HEK293 (cell line): Measurements from ENCODE around the gene PLEKHA7.

ENCODE experiments used
- EGR2 ChIP-seq: fragments of 450-650 bp; formaldehyde crosslinking; IDR thresholded peaks from 2 replicates; pipeline ENCODE4 v1.5.1; 2016; ENCODE audit warnings: low read depth, missing biosample characterization, missing genetic modification characterization
- GLI4 ChIP-seq: fragments of 450-650 bp; formaldehyde crosslinking; IDR thresholded peaks from 2 replicates; pipeline ENCODE4 v1.5.1; 2016; ENCODE audit warnings: missing biosample characterization, missing genetic modification characterization
- GLIS2 ChIP-seq: fragments of 450-650 bp; formaldehyde crosslinking; IDR thresholded peaks from 2 replicates; pipeline ENCODE4 v1.5.1; 2016; ENCODE audit warnings: missing biosample characterization, missing genetic modification characterization
- OVOL3 ChIP-seq: fragments of 450-650 bp; formaldehyde crosslinking; IDR thresholded peaks from 2 replicates; pipeline ENCODE4 v1.5.1; 2016; ENCODE audit warnings: missing biosample characterization, missing genetic modification characterization
- SP2 ChIP-seq: fragments of 450-650 bp; formaldehyde crosslinking; IDR thresholded peaks from 2 replicates; pipeline ENCODE4 v1.5.1; 2016; ENCODE audit warnings: missing biosample characterization, missing genetic modification characterization
- TCF7L2 ChIP-seq: IDR thresholded peaks from 2 replicates; pipeline ENCODE4 v1.6.1; 2011; ENCODE audit warnings: low read depth, mild to moderate bottlenecking, inconsistent platforms, low read length, moderate library complexity, borderline replicate concordance
- YY1 ChIP-seq: fragments of 450-650 bp; formaldehyde crosslinking; IDR thresholded peaks from 2 replicates; pipeline ENCODE4 v1.5.1; 2018; ENCODE audit warnings: missing biosample characterization, missing genetic modification characterization
- ZNF114 ChIP-seq: fragments of 450-650 bp; formaldehyde crosslinking; IDR thresholded peaks from 2 replicates; pipeline ENCODE4 v1.5.0; 2017; ENCODE audit warnings: missing biosample characterization, missing genetic modification characterization
- ZNF221 ChIP-seq: fragments of 450-650 bp; formaldehyde crosslinking; IDR thresholded peaks from 2 replicates; pipeline ENCODE4 v1.5.1; 2017; ENCODE audit warnings: missing biosample characterization, missing genetic modification characterization, borderline replicate concordance
- ZNF433 ChIP-seq: fragments of 450-650 bp; formaldehyde crosslinking; IDR thresholded peaks from 2 replicates; pipeline ENCODE4 v1.5.1; 2016; ENCODE audit warnings: missing biosample characterization, missing genetic modification characterization, low read depth
- TF ChIP-seq, protein P1 (sequence below): fragments of 450-650 bp; formaldehyde crosslinking; IDR thresholded peaks from 2 replicates; pipeline ENCODE4 v1.5.1; 2016; ENCODE audit warnings: missing biosample characterization, missing genetic modification characterization
- TF ChIP-seq, protein P2 (sequence below): fragments of 450-650 bp; formaldehyde crosslinking; IDR thresholded peaks from 2 replicates; pipeline ENCODE4 v1.5.1; 2016; ENCODE audit warnings: missing biosample characterization, missing genetic modification characterization

GRCh38 chr11:16833026-16833425 lies 181.2 kb downstream of the PLEKHA7 start:
- TF ChIP-seq, protein P1, sequence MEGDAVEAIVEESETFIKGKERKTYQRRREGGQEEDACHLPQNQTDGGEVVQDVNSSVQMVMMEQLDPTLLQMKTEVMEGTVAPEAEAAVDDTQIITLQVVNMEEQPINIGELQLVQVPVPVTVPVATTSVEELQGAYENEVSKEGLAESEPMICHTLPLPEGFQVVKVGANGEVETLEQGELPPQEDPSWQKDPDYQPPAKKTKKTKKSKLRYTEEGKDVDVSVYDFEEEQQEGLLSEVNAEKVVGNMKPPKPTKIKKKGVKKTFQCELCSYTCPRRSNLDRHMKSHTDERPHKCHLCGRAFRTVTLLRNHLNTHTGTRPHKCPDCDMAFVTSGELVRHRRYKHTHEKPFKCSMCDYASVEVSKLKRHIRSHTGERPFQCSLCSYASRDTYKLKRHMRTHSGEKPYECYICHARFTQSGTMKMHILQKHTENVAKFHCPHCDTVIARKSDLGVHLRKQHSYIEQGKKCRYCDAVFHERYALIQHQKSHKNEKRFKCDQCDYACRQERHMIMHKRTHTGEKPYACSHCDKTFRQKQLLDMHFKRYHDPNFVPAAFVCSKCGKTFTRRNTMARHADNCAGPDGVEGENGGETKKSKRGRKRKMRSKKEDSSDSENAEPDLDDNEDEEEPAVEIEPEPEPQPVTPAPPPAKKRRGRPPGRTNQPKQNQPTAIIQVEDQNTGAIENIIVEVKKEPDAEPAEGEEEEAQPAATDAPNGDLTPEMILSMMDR (tag by site-specific recombination): no peak
- TF ChIP-seq YY1 (tag by site-specific recombination): no peak
- no peak for TF ChIP-seq TCF7L2
- TF ChIP-seq SP2 (tag by site-specific recombination): no peak
- TF ChIP-seq ZNF433 (tag by site-specific recombination): no peak
- no peak for TF ChIP-seq EGR2 (tag by site-specific recombination)
- TF ChIP-seq, protein P2, sequence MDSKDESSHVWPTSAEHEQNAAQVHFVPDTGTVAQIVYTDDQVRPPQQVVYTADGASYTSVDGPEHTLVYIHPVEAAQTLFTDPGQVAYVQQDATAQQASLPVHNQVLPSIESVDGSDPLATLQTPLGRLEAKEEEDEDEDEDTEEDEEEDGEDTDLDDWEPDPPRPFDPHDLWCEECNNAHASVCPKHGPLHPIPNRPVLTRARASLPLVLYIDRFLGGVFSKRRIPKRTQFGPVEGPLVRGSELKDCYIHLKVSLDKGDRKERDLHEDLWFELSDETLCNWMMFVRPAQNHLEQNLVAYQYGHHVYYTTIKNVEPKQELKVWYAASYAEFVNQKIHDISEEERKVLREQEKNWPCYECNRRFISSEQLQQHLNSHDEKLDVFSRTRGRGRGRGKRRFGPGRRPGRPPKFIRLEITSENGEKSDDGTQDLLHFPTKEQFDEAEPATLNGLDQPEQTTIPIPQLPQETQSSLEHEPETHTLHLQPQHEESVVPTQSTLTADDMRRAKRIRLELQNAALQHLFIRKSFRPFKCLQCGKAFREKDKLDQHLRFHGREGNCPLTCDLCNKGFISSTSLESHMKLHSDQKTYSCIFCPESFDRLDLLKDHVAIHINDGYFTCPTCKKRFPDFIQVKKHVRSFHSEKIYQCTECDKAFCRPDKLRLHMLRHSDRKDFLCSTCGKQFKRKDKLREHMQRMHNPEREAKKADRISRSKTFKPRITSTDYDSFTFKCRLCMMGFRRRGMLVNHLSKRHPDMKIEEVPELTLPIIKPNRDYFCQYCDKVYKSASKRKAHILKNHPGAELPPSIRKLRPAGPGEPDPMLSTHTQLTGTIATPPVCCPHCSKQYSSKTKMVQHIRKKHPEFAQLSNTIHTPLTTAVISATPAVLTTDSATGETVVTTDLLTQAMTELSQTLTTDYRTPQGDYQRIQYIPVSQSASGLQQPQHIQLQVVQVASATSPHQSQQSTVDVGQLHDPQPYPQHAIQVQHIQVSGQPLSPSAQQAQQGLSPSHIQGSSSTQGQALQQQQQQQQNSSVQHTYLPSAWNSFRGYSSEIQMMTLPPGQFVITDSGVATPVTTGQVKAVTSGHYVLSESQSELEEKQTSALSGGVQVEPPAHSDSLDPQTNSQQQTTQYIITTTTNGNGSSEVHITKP: no peak
- TF ChIP-seq GLIS2 (tag by site-specific recombination): no peak
- TF ChIP-seq OVOL3 (tag by site-specific recombination): no peak
- no peak for TF ChIP-seq ZNF221 (tag by site-specific recombination)
- no peak for TF ChIP-seq GLI4 (tag by site-specific recombination)
- no peak for TF ChIP-seq ZNF114
